ENCODE measurements around the gene KRTAP5-2. TPM values are rescaled to one million over a fixed set of nuclear protein-coding genes. Genes with fewer than 3 reads are reported as not detected.
"Not testable (repeated sequence)": the region's sequence is repeated elsewhere in the genome, so short reads cannot be mapped to it uniquely, and the experiment has no call there.

Gene KRTAP5-2
- total RNA-seq, 4 donors from 2014 or later, result 0.55 to 15.1 TPM; not detected in 2

- DNase-seq (ENCODE audit: low spot score in 2 of 2), result no peak
- H3K4me3 ChIP-seq (ENCODE audit: low read depth, poor library complexity, severe bottlenecking), result no peak overlapping the region
- TF ChIP-seq POLR2A (IDR thresholded peaks at IDR 0.05), result no peak
- TF ChIP-seq CTCF (IDR thresholded peaks at IDR 0.05), result no peak
- 87 to 89% methylated on average over 9 of the region's 9 CpGs for WGBS, 2 donors
- intact Hi-C loops (cut with DNase I; ENCODE audit: low total_unique reads), result no loop called here
Measured at GRCh38 chr11:1581976-1582375, 16.1 kb downstream of the KRTAP5-2 start.

- 66 to 67% methylated on average over 6 of the region's 6 CpGs for WGBS, 2 donors
- no peak overlapping the region for H3K4me3 ChIP-seq (ENCODE audit: low read depth, poor library complexity, severe bottlenecking)
- intact Hi-C loops (cut with DNase I; ENCODE audit: low total_unique reads), result no loop called here
- DNase-seq (ENCODE audit: low spot score in 2 of 2), result no peak
- TF ChIP-seq POLR2A (IDR thresholded peaks at IDR 0.05) (no peak), CTCF (IDR thresholded peaks at IDR 0.05) (no peak)
Measured at GRCh38 chr11:1576825-1577224, 21.3 kb downstream of the KRTAP5-2 start.

- WGBS, 2 donors, result 84 to 86% methylated on average over 16 of the region's 16 CpGs
- H3K4me3 ChIP-seq (ENCODE audit: low read depth, poor library complexity, severe bottlenecking); intact Hi-C loops (cut with DNase I; ENCODE audit: low total_unique reads); DNase-seq (ENCODE audit: low spot score in 2 of 2): not testable (repeated sequence)
Measured at GRCh38 chr11:1575756-1576155, 22.3 kb downstream of the KRTAP5-2 start.

GRCh38 chr11:1574933-1575242, 23.2 kb downstream of the KRTAP5-2 start:
- intact Hi-C loops (cut with DNase I; ENCODE audit: low total_unique reads), result no loop called here
- TF ChIP-seq CTCF (IDR thresholded peaks at IDR 0.05), result no peak
- no peak for TF ChIP-seq POLR2A (IDR thresholded peaks at IDR 0.05)
- WGBS, 2 donors, result 12 to 17% methylated on average over 7 of the region's 7 CpGs
- DNase-seq (ENCODE audit: low spot score in 2 of 2), result no peak
- no peak overlapping the region for H3K4me3 ChIP-seq (ENCODE audit: low read depth, poor library complexity, severe bottlenecking)

- intact Hi-C loops (cut with DNase I; ENCODE audit: low total_unique reads), result no loop called here
- H3K4me3 ChIP-seq (ENCODE audit: low read depth, poor library complexity, severe bottlenecking), result no peak overlapping the region
- no peak for TF ChIP-seq POLR2A (IDR thresholded peaks at IDR 0.05)
- TF ChIP-seq CTCF (IDR thresholded peaks at IDR 0.05), result no peak
- DNase-seq (ENCODE audit: low spot score in 2 of 2), result no peak
- 1 to 3% methylated on average over 24 to 49 of the region's 64 CpGs for WGBS, 2 donors
Measured at GRCh38 chr11:1574238-1574932, 23.7 kb downstream of the KRTAP5-2 start.

GRCh38 chr11:1573903-1574237, 24.2 kb downstream of the KRTAP5-2 start:
- DNase-seq (ENCODE audit: low spot score in 2 of 2), result no peak
- no peak overlapping the region for H3K4me3 ChIP-seq (ENCODE audit: low read depth, poor library complexity, severe bottlenecking)
- intact Hi-C loops (cut with DNase I; ENCODE audit: low total_unique reads), result no loop called here
- 9 to 12% methylated on average over 6 to 7 of the region's 7 CpGs for WGBS, 2 donors
- no peak for TF ChIP-seq CTCF (IDR thresholded peaks at IDR 0.05)
- no peak for TF ChIP-seq POLR2A (IDR thresholded peaks at IDR 0.05)

Measured in lower leg skin (tissue), 4 donors.